GM19240 (cell line): ENCODE data around the gene RFNG.

Experiments
- DNase-seq: peaks from one replicate; pipeline ENCODE4 v3.0.0; 2011; ENCODE audit warnings: low spot score; ENCODE audit not compliant: insufficient read length

The RFNG gene

GRCh38 chr17:82058855-82059249 lies 7.2 kb upstream of the RFNG start:
- DNase-seq = no peak

GRCh38 chr17:82058230-82058854 lies 6.7 kb upstream of the RFNG start:
- no peak for DNase-seq

GRCh38 chr17:82056729-82057621 lies 5.4 kb upstream of the RFNG start:
- DNase-seq = no peak

DNA sequence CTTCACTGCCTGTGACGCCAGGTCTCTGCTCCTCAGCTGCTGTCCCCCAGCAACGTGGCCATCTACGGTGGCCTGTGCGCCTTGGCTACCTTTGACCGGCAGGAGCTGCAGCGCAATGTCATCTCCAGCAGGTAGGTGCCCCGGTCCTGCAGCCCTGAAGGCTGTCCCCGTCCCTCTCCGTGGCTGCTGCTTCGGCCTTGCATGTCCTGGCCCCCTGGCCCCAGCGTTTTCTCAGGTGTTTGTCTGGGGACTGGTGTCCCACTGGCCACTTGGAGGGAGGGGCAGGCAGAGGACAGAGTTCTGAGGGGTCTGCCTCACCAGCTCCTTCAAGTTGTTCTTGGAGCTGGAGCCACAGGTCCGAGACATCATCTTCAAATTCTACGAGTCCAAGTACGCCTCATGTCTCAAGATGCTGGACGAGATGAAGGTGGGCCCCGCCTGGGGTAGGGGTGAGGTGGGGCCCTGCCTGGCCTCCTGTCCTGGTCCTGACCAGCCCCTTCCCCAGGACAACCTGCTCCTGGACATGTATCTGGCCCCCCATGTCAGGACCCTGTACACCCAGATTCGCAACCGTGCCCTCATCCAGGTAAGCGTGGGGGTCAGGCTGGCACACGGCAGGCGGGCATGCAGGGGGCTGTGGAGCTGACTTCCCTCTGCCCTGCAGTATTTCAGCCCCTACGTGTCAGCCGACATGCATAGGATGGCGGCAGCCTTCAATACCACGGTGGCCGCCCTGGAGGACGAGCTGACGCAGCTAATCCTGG lies 4.5 kb upstream of the RFNG start:
- DNase-seq = no peak

DNA sequence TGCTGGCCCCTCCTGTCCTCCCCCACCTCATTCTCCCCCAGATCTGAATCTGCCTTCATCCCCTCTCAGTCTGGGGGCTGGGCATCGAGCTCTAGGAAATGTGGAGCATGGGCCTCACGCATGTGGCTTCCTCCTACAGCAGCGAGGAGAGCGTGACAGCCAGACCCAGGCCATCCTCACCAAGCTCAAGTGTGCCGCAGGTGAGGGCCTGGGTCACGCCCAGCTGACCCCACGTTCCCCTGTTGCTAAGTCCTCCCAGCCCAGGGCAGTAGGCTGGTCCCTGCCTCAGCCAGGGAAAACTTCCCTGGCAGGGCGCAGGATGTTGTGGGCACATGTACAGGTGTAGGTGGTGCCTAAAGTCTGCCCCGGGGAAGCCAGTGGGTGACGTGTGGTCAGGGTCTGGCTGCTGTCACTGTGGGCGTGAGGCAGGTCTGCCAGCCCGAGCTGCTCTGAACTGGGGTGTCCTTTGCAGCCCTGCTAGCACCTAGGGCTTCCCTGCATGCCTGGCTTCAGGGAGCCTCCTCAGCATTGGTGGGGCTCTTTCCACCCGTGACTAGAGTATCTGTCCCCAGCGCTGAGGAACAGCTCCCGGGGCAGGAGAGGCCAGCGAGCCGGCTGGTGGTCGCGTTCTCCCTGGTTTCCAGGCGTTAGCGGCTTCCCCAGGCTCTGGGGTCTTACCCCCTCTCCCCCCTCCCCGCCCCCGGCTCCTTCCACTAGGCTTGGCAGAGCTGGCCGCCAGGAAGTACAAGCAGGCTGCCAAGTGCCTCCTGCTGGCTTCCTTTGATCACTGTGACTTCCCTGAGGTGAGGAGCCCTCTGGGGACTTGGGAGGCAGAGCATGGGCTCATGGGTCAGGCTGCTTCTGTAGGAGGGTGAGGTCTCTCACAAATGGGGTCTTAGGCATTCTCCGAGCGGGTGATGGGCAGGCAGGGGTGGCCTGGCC lies 3.7 kb upstream of the RFNG start:
- DNase-seq = no peak

DNA sequence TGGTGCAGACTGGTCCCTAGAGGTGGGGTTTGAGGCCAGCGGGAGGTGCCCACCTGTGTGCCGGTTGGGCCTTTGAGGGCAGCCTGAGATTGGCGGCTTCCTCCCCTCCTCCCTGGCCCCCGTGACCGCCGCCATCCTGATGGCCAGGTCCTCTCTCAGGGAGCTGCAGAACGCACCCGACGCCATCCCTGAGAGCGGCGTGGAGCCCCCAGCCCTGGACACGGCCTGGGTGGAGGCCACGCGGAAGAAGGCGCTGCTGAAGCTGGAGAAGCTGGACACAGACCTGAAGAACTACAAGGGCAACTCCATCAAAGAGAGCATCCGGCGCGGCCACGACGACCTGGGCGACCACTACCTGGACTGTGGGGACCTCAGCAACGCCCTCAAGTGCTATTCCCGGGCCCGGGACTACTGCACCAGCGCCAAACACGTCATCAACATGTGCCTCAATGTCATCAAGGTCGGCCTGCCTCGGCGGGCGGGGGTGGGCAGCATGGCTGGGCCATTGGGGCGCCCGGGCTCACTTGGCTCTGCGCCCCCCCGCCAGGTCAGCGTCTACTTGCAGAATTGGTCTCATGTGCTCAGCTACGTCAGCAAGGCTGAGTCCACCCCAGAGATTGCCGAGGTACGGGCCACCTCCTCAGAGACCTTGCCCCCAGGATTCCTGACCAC lies 2.9 kb upstream of the RFNG start:
- no peak for DNase-seq

- no peak for DNase-seq
Measured at GRCh38 chr17:82053556-82054263, 2.1 kb upstream of the RFNG start.

DNA sequence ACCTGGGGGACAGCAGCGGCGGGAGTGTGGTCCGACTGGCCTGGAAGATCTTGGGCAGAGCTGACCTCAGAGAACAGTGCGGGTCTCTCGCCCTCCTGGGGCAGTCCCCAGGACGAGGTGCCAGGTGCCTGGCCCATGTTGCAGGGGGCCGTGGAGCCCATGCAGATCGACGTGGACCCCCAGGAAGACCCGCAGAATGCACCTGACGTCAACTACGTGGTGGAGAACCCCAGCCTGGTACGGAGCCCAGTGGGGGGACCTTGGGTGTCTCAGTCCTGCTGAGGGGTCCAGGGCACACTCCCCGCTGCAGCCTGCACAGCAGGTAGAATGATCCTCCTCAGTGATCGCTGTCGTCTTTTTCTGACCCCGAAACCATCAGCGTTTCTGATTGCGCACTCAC lies 1.5 kb upstream of the RFNG start:
- no peak for DNase-seq

GRCh38 chr17:82052638-82053059 lies 1.0 kb upstream of the RFNG start:
- no peak for DNase-seq

DNA sequence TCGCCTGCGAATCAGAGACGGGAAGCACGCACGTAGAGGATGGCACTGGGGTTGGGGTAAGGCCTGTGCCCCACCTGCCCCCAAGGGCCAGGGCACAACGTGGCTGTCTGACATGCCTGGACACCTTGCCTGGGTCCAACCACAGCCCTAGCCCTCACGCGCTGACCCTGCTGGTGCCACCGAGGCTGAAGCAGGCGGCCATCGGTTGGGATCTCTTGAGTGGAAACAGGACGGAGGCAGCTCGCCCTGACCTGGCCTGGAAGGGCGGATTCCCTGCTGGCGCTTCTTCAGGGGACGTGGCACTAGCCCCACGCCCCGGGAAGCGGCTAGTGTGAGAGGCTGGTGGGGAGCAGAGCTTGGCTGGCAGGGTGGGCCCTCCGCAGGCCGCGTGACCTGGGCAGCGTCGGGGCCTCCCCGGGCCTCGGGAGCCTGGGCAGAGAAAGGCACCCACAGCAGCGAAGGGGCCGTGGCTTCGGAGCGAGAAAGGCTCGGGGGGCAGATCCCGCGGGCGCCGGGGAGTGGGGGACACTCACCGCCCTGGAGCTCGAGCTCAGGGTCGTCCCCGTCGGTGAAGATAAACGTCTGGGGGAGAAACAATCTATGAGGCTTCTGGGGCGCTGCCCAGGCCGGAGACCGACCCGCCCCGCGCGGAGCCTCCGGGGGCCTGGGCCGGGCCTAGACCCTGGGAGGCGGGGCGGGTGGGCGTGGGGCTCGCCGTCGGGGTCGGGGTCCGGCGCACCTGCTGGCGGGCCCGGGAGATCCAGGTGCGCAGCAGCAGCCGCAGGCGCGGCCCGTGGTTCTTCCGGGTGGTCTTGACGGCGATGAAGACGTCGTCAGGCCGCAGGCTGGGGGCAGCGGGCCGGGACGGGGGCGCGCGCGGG lies 610 bp downstream of the RFNG start:
- no peak for DNase-seq

DNA sequence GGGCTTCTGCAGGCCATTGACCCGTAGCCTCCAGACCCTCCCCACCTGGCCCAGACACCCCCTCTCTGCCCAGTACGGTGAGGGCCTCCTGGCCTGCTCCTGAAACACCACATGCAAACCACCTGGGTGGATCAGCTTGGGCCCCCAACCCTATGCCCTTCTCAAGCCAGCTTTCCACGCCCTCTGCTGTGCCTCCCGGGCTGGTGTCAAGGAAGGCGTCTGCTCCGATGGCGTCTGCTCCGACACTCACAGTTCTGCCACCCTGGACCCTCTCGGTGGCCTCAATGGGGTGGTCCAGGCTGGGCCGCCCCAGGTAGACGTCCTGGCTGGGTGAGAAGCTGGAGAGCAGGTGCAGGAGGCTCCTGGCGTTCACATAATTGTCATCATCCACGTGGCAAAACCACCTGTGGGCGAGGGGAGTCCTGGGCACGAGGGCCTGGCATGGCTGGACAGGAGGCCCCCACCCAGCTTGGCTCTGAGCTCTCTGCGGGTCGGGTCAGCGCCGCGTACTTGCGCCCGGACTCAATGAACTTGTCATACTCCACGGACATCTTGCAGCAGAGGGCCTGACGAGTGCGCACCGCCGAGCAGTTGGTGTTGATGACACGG lies 1.4 kb downstream of the RFNG start:
- DNase-seq = no peak

DNA sequence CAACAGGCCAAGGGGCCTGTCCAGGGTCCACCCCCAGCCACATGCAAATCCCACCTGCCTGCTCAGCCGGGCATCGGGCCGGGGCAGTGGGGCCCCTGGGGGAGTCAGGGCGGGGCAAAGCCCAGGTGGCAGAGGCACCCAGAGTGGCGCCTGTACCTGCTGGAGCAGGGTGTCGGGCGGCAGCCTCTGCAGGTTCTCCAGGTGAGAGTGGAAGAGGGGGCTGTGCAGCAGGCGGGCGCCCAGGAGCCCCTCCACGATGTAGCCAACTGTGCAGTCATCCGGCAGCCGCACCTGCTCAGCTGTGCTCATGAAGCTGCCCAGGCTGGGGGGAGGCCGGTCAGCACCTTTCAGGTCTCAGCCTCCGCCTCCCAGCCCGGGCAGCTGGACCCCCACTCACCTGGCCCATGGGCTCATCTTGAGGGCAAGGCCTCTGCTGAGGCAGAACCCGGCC lies 2.1 kb downstream of the RFNG start:
- no peak for DNase-seq

DNA sequence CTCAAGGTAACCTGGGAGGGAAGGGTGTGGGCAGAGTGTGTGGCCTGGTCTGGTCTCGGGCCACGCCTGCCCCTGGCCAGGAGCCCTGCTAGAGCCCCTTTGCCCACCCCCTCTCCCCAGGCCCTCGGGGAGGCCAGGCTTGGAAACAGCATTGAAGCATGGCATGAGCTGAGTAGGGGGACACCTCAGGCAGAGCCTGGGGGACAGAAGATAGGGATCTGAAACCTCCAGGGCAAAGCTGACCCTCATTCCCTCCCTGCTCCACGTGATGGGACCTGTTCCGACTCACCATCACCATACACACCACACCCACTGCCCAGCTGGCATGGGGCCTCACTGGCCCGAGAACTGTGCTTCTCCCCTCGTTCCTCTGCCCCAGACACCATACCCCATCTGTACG lies 2.5 kb downstream of the RFNG start:
- no peak for DNase-seq

DNA sequence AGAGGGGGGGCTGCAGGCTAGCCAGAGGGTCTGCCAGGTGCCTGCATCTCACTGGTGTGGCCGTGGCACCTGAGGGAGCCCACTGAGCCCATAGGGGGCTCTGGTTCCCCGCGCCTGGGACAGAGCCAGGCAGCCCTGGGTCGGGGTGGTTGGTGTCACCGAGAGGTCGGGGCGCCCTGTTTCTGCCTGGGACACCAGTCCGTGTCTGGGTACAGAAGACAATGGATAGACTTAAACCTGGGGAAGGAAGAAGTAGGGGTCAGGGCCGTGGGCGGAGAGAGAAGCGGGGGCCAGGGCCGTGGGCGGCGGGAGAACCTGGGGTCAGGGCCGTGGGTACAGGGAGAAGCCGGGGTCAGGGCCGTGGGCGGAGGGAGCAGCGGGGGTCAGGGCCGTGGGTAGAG lies 3.0 kb downstream of the RFNG start:
- DNase-seq = no peak

- no peak for DNase-seq
Measured at GRCh38 chr17:82047914-82048570, 3.6 kb downstream of the RFNG start.

GRCh38 chr17:82047379-82047778 lies 4.2 kb downstream of the RFNG start:
- DNase-seq = no peak

DNA sequence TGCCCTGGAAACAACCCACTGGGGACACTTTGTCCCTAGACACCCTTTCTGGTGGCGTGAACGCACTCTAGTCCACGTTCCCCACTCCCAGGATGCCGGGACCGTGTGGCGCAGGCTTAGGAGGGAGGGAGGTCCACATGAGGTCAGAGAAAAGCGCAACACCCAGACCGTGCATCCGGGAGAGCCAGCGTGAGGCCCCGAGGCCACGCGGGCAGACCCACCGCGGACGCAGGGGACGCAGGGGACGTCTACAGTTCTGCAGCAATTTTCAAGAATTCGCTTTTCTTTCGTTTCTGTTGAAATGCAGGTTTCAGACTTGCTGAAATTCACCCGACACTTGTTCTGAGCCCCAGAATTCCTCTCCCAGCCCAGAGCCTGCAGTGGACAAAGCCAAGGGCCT lies 4.7 kb downstream of the RFNG start:
- DNase-seq = no peak

DNA sequence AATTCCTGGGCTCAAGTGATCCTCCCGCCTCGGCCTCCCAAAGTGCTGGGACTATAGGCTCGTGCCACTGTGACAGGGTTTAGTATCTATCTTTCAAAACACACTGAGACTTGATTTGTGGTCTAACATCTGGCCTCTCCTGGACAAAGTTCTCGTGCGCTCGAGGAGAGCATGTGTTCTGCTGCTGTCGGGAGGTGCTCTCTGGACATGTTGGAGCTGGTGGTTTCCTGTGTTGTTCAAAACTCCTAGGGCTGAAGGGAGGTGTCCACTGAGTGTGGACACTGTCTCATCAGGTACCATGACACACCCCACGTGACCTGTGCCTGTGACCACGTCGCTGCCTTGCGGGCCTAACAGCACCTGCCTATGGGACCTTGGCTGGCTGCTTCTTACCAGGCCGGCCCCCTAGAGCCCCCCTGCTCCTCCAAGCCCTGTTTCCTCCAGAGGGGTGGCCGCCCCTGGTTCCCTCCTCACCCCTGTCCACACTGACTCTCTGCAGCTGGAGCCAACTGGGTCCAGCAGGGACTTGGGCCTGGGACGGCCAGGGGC lies 5.6 kb downstream of the RFNG start:
- no peak for DNase-seq
